K562 (cell line): Measurements from ENCODE around the gene RHOF. TPM values are rescaled to one million over a fixed set of nuclear protein-coding genes. Genes with fewer than 3 reads are reported as not detected.

Source experiments
- CREBBP ChIP-seq: IDR thresholded peaks from one replicate; pipeline ENCODE4 v1.6.1; 2012; ENCODE audit warnings: low read depth, mild to moderate bottlenecking, control low read depth, inconsistent platforms, low read length
- ETV6 ChIP-seq, 3 experiments: fragments of 150-350 bp in 1 of 3; sonication (generic) in 1 of 3; formaldehyde crosslinking in 1 of 3; IDR thresholded peaks; 2 replicates each; pipeline versions ENCODE4 v1.6.1 to v1.8.0; 2014 to 2022; ENCODE audit warnings: borderline replicate concordance in 2 of 3, low read depth in 2 of 3, antibody characterized with exemption in 1 of 3, low read length in 1 of 3, mild to moderate bottlenecking in 1 of 3, missing genetic modification reagents in 1 of 3
- RB1 ChIP-seq: fragments of 450-650 bp; IDR thresholded peaks from 2 replicates; pipeline ENCODE4 v1.6.1; 2017; ENCODE audit warnings: low read depth, mild to moderate bottlenecking
- REST ChIP-seq, 2 experiments: fragments of 450-650 bp; formaldehyde crosslinking in 1 of 2; IDR thresholded peaks; 2 replicates each; pipeline versions ENCODE4 v1.4.0 to v1.6.1; 2014 to 2020; ENCODE audit warnings: mild to moderate bottlenecking in 2 of 2, borderline replicate concordance in 1 of 2, low read depth in 1 of 2
- TEAD1 ChIP-seq, 2 experiments: fragments of 450-650 bp in 1 of 2; sonication (generic) in 1 of 2; formaldehyde crosslinking; IDR thresholded peaks; 2 replicates each; pipeline versions ENCODE4 v1.4.0 to v1.8.0; 2020 to 2022; ENCODE audit warnings: mild to moderate bottlenecking in 2 of 2, missing genetic modification reagents in 1 of 2
- ZNF655 ChIP-seq: fragments of 250-450 bp; sonication (Bioruptor Pico); IDR thresholded peaks from 2 replicates; pipeline ENCODE4 v1.5.0; 2021
- polyA plus RNA-seq, 8 experiments: library from polyadenylated mRNA; depleted of rRNA in 4 of 8; stranded (reverse) in 5 of 8; unstranded in 3 of 8; fragments of >200 nt; fragmentation: Nextera tagmentation in 2 of 8; fragmentation: Illumina TruSeq in 1 of 8; extraction: Ambion mirVana in 2 of 8; extraction: Trizol in 1 of 8; gene quantifications; 2 replicates each; pipeline versions ENCODE4 v1.2.1 to v1.2.3, GENCODE V29; 2011 to 2014; ENCODE audit warnings: inconsistent platforms in 1 of 8, missing spikeins in 1 of 8
- total RNA-seq, 7 experiments: library from RNA; depleted of rRNA in 6 of 7; stranded (reverse); fragments of >200 nt in 6 of 7; fragmentation: Illumina TruSeq in 2 of 7; extraction: Trizol in 2 of 7; gene quantifications; 2 replicates each; pipeline versions ENCODE4 v1.2.1 to v1.2.3, GENCODE V29; 2011 to 2021; ENCODE audit warnings: low replicate concordance in 1 of 7
- TF ChIP-seq, protein P1 (sequence below): sonication (generic); formaldehyde crosslinking; IDR thresholded peaks from 2 replicates; pipeline ENCODE4 v1.8.0; 2022; ENCODE audit warnings: mild to moderate bottlenecking, missing genetic modification reagents, borderline replicate concordance
- TF ChIP-seq, protein P2 (sequence below): fragments of 450-650 bp; IDR thresholded peaks from 2 replicates; pipeline ENCODE4 v1.6.1; 2017; ENCODE audit warnings: antibody characterized with exemption, mild to moderate bottlenecking

RHOF gene
- total and polyA plus RNA-seq, 9 of the 15 experiments (the other 6 are each of a cell fraction or from before 2014, with no cell fraction given), result 0.13 to 10.1 (median 4.0) TPM

DNA sequence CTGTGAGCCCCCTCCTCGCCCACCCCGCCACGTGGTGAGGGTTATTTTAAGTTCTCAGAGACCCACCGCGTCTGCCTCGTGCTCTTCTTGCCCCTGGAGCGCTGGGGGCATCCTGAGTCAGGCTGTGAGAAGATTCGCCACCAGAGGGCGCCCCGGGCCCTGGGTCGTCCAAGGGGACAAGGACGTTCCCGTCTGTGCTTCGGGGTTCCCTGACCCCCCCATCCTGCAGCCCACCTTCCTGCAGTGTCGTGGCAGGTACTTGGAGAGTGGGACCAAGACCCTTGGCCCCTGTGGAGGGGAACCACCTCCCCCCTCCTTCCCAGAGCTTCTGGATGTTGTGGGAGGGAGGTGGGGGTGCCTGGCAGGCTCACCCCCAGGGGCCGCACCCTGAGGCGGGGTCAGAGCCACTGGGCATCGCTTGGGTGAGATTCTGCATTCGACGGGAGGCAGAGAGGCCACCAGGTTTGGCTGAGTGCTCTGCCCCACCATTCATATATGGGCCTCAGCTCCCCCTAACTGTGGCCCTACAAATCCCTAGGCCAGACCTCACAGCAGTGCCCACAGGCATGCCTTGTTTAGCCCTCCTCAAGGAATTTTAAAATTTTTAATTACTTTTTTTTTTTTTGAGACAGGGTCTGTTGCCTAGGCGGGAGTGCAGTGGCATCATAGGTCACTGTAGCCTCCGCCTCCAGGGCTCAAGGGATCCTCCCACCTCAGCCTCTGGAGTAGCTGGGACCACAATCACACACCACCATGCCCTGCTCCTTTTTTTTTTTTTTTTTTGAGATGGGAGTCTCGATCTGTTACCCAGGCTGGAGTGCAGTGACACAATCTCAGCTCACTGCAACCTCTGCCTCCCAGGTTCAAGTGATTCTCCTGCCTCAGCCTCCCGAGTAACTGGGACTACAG lies 17.0 kb downstream of the RHOF start (continued):
- TF ChIP-seq REST (IDR thresholded peaks at IDR 0.05; ENCODE audit: borderline replicate concordance), result peak; percentile 78
- no peak for TF ChIP-seq REST (CRISPR knock-in tag; IDR thresholded peaks at IDR 0.05; ENCODE audit: low read depth)
- TF ChIP-seq RB1, result peak; percentile 79
- TF ChIP-seq CREBBP, result no peak
- no peak for TF ChIP-seq ZNF655 (CRISPR knock-in tag)
- TF ChIP-seq, protein P1, sequence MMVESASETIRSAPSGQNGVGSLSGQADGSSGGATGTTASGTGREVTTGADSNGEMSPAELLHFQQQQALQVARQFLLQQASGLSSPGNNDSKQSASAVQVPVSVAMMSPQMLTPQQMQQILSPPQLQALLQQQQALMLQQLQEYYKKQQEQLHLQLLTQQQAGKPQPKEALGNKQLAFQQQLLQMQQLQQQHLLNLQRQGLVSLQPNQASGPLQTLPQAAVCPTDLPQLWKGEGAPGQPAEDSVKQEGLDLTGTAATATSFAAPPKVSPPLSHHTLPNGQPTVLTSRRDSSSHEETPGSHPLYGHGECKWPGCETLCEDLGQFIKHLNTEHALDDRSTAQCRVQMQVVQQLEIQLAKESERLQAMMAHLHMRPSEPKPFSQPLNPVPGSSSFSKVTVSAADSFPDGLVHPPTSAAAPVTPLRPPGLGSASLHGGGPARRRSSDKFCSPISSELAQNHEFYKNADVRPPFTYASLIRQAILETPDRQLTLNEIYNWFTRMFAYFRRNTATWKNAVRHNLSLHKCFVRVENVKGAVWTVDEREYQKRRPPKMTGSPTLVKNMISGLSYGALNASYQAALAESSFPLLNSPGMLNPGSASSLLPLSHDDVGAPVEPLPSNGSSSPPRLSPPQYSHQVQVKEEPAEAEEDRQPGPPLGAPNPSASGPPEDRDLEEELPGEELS (CRISPR knock-in tag), result no peak
- TF ChIP-seq, protein P2, sequence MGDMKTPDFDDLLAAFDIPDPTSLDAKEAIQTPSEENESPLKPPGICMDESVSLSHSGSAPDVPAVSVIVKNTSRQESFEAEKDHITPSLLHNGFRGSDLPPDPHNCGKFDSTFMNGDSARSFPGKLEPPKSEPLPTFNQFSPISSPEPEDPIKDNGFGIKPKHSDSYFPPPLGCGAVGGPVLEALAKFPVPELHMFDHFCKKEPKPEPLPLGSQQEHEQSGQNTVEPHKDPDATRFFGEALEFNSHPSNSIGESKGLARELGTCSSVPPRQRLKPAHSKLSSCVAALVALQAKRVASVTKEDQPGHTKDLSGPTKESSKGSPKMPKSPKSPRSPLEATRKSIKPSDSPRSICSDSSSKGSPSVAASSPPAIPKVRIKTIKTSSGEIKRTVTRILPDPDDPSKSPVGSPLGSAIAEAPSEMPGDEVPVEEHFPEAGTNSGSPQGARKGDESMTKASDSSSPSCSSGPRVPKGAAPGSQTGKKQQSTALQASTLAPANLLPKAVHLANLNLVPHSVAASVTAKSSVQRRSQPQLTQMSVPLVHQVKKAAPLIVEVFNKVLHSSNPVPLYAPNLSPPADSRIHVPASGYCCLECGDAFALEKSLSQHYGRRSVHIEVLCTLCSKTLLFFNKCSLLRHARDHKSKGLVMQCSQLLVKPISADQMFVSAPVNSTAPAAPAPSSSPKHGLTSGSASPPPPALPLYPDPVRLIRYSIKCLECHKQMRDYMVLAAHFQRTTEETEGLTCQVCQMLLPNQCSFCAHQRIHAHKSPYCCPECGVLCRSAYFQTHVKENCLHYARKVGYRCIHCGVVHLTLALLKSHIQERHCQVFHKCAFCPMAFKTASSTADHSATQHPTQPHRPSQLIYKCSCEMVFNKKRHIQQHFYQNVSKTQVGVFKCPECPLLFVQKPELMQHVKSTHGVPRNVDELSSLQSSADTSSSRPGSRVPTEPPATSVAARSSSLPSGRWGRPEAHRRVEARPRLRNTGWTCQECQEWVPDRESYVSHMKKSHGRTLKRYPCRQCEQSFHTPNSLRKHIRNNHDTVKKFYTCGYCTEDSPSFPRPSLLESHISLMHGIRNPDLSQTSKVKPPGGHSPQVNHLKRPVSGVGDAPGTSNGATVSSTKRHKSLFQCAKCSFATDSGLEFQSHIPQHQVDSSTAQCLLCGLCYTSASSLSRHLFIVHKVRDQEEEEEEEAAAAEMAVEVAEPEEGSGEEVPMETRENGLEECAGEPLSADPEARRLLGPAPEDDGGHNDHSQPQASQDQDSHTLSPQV, result peak; percentile 35; the same call in 1 of the 2 replicates
- TF ChIP-seq ETV6 (IDR thresholded peaks at IDR 0.05; ENCODE audit: borderline replicate concordance in 1 of 2, low read depth in 2 of 2, low read length in 1 of 2), result no peak
- TF ChIP-seq ETV6 (CRISPR knock-in tag; IDR thresholded peaks at IDR 0.05; ENCODE audit: borderline replicate concordance), result no peak
- 0 out of 4 replicates have a peak, but pooled peaks of 1 of the 2 experiments have one; percentile 42 for TF ChIP-seq TEAD1 (CRISPR knock-in tag; IDR thresholded peaks at IDR 0.05)
